ENCODE measurements around the gene PPP1CA.

DNA sequence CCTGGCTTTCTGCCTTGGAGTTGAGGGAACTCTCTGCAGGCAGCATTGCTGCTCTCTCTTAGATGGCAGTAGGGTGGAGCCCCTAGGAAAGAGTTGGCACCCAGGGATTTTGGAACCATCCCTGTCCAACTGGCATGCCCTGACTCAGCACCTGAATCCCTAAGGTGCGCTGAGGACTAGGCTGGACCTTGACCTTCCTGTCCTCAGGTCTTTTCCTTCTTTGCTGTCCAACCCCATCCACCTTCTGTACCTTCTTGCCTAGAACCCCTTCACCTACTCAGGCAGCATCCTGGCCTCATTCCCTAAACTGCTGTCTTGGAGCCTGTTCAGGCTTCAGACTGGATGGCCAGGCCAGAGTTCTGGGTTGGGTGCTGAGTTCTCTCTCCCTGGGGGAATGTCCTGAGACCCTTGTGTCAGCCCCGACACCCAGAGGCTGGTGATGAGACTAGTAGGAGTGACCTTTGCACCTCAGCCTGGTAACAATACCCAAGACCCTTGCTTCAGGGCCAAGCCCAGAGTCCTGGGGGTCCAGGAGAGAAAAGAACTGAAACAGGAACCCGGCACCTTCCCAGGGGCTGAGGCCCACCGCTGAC lies 45.8 kb downstream of the PPP1CA start:
- TF ChIP-seq, protein P1, sequence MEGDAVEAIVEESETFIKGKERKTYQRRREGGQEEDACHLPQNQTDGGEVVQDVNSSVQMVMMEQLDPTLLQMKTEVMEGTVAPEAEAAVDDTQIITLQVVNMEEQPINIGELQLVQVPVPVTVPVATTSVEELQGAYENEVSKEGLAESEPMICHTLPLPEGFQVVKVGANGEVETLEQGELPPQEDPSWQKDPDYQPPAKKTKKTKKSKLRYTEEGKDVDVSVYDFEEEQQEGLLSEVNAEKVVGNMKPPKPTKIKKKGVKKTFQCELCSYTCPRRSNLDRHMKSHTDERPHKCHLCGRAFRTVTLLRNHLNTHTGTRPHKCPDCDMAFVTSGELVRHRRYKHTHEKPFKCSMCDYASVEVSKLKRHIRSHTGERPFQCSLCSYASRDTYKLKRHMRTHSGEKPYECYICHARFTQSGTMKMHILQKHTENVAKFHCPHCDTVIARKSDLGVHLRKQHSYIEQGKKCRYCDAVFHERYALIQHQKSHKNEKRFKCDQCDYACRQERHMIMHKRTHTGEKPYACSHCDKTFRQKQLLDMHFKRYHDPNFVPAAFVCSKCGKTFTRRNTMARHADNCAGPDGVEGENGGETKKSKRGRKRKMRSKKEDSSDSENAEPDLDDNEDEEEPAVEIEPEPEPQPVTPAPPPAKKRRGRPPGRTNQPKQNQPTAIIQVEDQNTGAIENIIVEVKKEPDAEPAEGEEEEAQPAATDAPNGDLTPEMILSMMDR (IDR thresholded peaks at IDR 0.05), result no peak
- TF ChIP-seq POLR2A (IDR thresholded peaks at IDR 0.05), result no peak
